HepG2 (cell line): ENCODE results near the gene MAP2K6. TPM values are rescaled to one million over a fixed set of nuclear protein-coding genes. Genes with fewer than 3 reads are reported as not detected.

Experiments used
- ATAC-seq: fragments of 200-7000 bp; cut with Tn5 transposase; 3 replicates; pipeline ENCODE4 v1.9.1; 2020; ENCODE audit warnings: mild to moderate bottlenecking, moderate library complexity
- BruUV-seq: library from RNA; stranded (reverse); fragments of 400-500 nt; replicated peaks from 2 replicates; lab custom pipeline; 2021; lab: Mats Ljungman, UMichigan
- CTCF ChIA-PET: fragments of 300-600 bp; formaldehyde crosslinking; extraction: SDS; loops from one replicate; lab custom pipeline; 2021; ENCODE audit warnings: low total read pairs, inconsistent platforms, low intra/inter-chr PET ratio; lab: Yijun Ruan, JAX
- POLR2A ChIA-PET: fragments of 350-600 bp; sonication (Branson Sonifier 250); formaldehyde crosslinking; loops from one replicate; lab custom pipeline; 2020; ENCODE audit warnings: antibody characterized with exemption, inconsistent platforms; lab: Yijun Ruan, JAX
- DNase-seq: peaks from one replicate; pipeline ENCODE4 v3.0.0-alpha.2; 2015; ENCODE audit warnings: low spot score
- FAIRE-seq: peaks from 3 replicates; lab custom pipeline; 2011; peaks lifted over from hg19 to GRCh38; lab: Jason Lieb, UNC
- H2AFZ ChIP-seq: one replicate; pipeline ENCODE4 v1.6.1; 2011; ENCODE audit warnings: low read length, inconsistent platforms
- H3K27ac ChIP-seq: fragments of 300-600 bp; 3 replicates; pipeline ENCODE4 v1.8.0; 2011; ENCODE audit warnings: mixed run types, mild to moderate bottlenecking, mixed read lengths, low read length, inconsistent platforms; ENCODE audit not compliant: insufficient read depth; ENCODE audit errors: extremely low read length
- H3K27me3 ChIP-seq, 2 experiments: fragments of 200-600 bp in 1 of 2; 2 replicates in 1 of 2; 3 replicates in 1 of 2; pipeline versions ENCODE4 v1.6.0 to v1.8.0; 2011; ENCODE audit warnings: low read length in 2 of 2, mild to moderate bottlenecking in 2 of 2, moderate library complexity in 2 of 2, inconsistent platforms in 1 of 2; ENCODE audit not compliant: insufficient read depth in 2 of 2, control insufficient read depth in 1 of 2
- H3K36me3 ChIP-seq, 2 experiments: fragments of 200-600 bp in 1 of 2; replicated peaks in 1 of 2; 2 replicates in 1 of 2; 3 replicates in 1 of 2; pipeline versions ENCODE4 v1.5.1 to v1.8.0; 2011; ENCODE audit warnings: low read length in 2 of 2, inconsistent platforms in 1 of 2; ENCODE audit not compliant: insufficient read depth in 2 of 2, control insufficient read depth in 1 of 2
- H3K4me1 ChIP-seq: 2 replicates; pipeline ENCODE4 v1.5.1; 2012; ENCODE audit warnings: low read length, inconsistent platforms; ENCODE audit not compliant: insufficient read depth
- H3K4me2 ChIP-seq: 2 replicates; pipeline ENCODE4 v1.6.0; 2011; ENCODE audit warnings: low read depth, low read length, inconsistent platforms
- H3K4me3 ChIP-seq, 3 experiments: fragments of 200-600 bp in 1 of 3; sonication (generic), shearing (Covaris generic) in 1 of 3; replicated peaks in 1 of 3; 2 replicates each; pipeline ENCODE4 v1.5.1; 2011 to 2016; ENCODE audit warnings: low read length in 3 of 3, inconsistent platforms in 2 of 3, low read depth in 2 of 3, mild to moderate bottlenecking in 2 of 3, control low read depth in 1 of 3, mixed read lengths in 1 of 3; ENCODE audit not compliant: insufficient read depth in 1 of 3
- H3K79me2 ChIP-seq: one replicate; pipeline ENCODE4 v1.6.1; 2011; ENCODE audit warnings: low read length, inconsistent platforms; ENCODE audit not compliant: insufficient read depth
- H3K9ac ChIP-seq: 2 replicates; pipeline ENCODE4 v1.6.0; 2011; ENCODE audit warnings: mild to moderate bottlenecking, low read depth, low read length, inconsistent platforms; ENCODE audit not compliant: insufficient read depth
- H3K9me3 ChIP-seq: 2 replicates; pipeline ENCODE4 v1.5.1; 2012; ENCODE audit warnings: mild to moderate bottlenecking, low read length
- H4K20me1 ChIP-seq: 2 replicates; pipeline ENCODE4 v1.6.0; 2011; ENCODE audit warnings: inconsistent platforms, mild to moderate bottlenecking, low read length, moderate library complexity; ENCODE audit not compliant: insufficient read depth
- ARNT ChIP-seq: fragments of 450-650 bp; IDR thresholded peaks from 2 replicates; pipeline ENCODE4 v1.6.1; 2017
- HOXA7 ChIP-seq: sonication (generic); formaldehyde crosslinking; IDR thresholded peaks from 2 replicates; pipeline ENCODE4 v1.8.1; 2022; ENCODE audit warnings: mild to moderate bottlenecking, missing genetic modification reagents, moderate library complexity
- REXO4 ChIP-seq: sonication (generic); formaldehyde crosslinking; IDR thresholded peaks from 2 replicates; pipeline ENCODE4 v1.8.0; 2022; ENCODE audit warnings: missing genetic modification reagents, mild to moderate bottlenecking, borderline replicate concordance
- WGBS: methylation state at CpG from one replicate; pipeline ENCODE4 v1.1.6; 2017; ENCODE audit warnings: low lambda C conversion rate; 5-methylcytosine and 5-hydroxymethylcytosine counted together
- in situ Hi-C: cut with HindIII; loops from 2 replicates; pipeline ENCODE4 v1.10.0; 2017; ENCODE audit warnings: low pct_unique_long_range_greater_than_20kb; ENCODE audit not compliant: extremely low pct_ligation_motif_present
- intact Hi-C: fragments of 100-400 bp; cut with micrococcal nuclease; formaldehyde crosslinking; loops from one replicate; pipeline ENCODE4 v1.10.0; 2022; ENCODE audit not compliant: unreplicated experiment
- polyA plus RNA-seq, 8 experiments: library from polyadenylated mRNA; depleted of rRNA in 3 of 8; stranded (reverse) in 7 of 8; unstranded in 1 of 8; fragments of >200 nt; fragmentation: Illumina TruSeq in 4 of 8; extraction: Trizol in 4 of 8; gene quantifications; 2 replicates each; pipeline versions ENCODE4 v1.2.1 to v1.2.3, GENCODE V29; 2011 to 2016; ENCODE audit warnings: low read depth in 4 of 8, missing spikeins in 1 of 8, mixed read lengths in 1 of 8; ENCODE audit not compliant: insufficient read depth in 1 of 8
- total RNA-seq, 5 experiments: library from RNA; depleted of rRNA; stranded (reverse); fragments of >200 nt; fragmentation: Illumina TruSeq; extraction: Trizol; gene quantifications; 2 replicates each; pipeline ENCODE4 v1.2.3, GENCODE V29; 2016; ENCODE audit warnings: low read depth in 1 of 5
- TF ChIP-seq, protein P1 (sequence below): sonication (generic); formaldehyde crosslinking; IDR thresholded peaks from 2 replicates; pipeline ENCODE4 v1.4.0; 2020; ENCODE audit warnings: missing genetic modification reagents
- TF ChIP-seq, protein P2 (sequence below): sonication (generic); formaldehyde crosslinking; IDR thresholded peaks from 2 replicates; pipeline ENCODE4 v1.5.1; 2020; ENCODE audit warnings: missing genetic modification reagents, mild to moderate bottlenecking, borderline replicate concordance
- TF ChIP-seq, protein P3 (sequence below): sonication (generic); formaldehyde crosslinking; IDR thresholded peaks from 2 replicates; pipeline ENCODE4 v1.8.0; 2022; ENCODE audit warnings: mild to moderate bottlenecking, missing genetic modification reagents
- TF ChIP-seq, protein P4 (sequence below), 2 experiments: IDR thresholded peaks; 2 replicates each; pipeline ENCODE4 v1.6.1; 2011 to 2012; ENCODE audit warnings: low read length in 2 of 2, borderline replicate concordance in 1 of 2, low read depth in 1 of 2, mild to moderate bottlenecking in 1 of 2, moderate library complexity in 1 of 2

MAP2K6 gene
- total and polyA plus RNA-seq, 2 of the 13 experiments (the other 11 are each of a cell fraction or from before 2014, with no cell fraction given) = 5.1 to 33.6 TPM

DNA sequence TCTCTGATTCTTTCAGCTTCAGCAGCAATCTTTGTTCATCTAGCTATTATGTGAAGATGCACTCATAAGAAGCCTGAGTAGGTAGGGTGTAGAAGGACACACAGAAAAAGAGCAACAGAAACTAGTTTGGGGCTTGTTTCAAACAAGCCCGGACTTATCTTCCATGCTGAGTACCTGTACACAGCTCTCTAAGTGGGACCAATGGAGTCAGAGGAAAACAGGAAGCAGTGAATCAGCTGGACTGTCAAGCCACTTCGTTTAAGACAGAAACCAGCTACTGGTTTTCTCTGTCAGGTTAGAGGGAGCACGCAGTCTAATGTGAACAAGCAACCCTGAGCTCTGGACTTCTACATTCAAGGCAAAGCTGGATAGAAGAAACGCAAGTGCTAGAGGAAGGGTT lies 16.0 kb downstream of the MAP2K6 start:
- no peaks in the 10 kb centered on the region for H3K36me3 ChIP-seq
- 80% methylated on average over 4 of the region's 4 CpGs for WGBS
- no peaks in the 10 kb centered on the region for H3K9me3 ChIP-seq
- no TSS peak for BruUV-seq
- ChIA-PET CTCF (no interaction called here), POLR2A (interaction anchor here (0.6 to 1.5 kb wide), 2 partner anchors 16 to 20 kb away, joined by 3 to 5 read pairs; partner anchors contain the start of gene MAP2K6)
- FAIRE-seq (no peak), ATAC-seq (no peak), DNase-seq (no peak)
- H2AFZ ChIP-seq = no peak overlapping the region
- no peak overlapping the region for H3K9ac ChIP-seq
- no peak overlapping the region for H3K27ac ChIP-seq
- intact Hi-C loops (no loop called here), in situ Hi-C loops (no loop called here)
- no peaks in the 10 kb centered on the region for H3K79me2 ChIP-seq
- H4K20me1 ChIP-seq = no peaks in the 10 kb centered on the region
- H3K27me3 ChIP-seq = no peaks in the 10 kb centered on the region
- TF ChIP-seq HOXA7 (CRISPR knock-in tag) (no peak), ARNT (no peak), REXO4 (CRISPR knock-in tag) (no peak)
- TF ChIP-seq, protein P1, sequence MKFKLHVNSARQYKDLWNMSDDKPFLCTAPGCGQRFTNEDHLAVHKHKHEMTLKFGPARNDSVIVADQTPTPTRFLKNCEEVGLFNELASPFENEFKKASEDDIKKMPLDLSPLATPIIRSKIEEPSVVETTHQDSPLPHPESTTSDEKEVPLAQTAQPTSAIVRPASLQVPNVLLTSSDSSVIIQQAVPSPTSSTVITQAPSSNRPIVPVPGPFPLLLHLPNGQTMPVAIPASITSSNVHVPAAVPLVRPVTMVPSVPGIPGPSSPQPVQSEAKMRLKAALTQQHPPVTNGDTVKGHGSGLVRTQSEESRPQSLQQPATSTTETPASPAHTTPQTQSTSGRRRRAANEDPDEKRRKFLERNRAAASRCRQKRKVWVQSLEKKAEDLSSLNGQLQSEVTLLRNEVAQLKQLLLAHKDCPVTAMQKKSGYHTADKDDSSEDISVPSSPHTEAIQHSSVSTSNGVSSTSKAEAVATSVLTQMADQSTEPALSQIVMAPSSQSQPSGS (CRISPR knock-in tag) = no peak
- TF ChIP-seq, protein P2, sequence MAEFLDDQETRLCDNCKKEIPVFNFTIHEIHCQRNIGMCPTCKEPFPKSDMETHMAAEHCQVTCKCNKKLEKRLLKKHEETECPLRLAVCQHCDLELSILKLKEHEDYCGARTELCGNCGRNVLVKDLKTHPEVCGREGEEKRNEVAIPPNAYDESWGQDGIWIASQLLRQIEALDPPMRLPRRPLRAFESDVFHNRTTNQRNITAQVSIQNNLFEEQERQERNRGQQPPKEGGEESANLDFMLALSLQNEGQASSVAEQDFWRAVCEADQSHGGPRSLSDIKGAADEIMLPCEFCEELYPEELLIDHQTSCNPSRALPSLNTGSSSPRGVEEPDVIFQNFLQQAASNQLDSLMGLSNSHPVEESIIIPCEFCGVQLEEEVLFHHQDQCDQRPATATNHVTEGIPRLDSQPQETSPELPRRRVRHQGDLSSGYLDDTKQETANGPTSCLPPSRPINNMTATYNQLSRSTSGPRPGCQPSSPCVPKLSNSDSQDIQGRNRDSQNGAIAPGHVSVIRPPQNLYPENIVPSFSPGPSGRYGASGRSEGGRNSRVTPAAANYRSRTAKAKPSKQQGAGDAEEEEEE (CRISPR knock-in tag) = no peak
- TF ChIP-seq, protein P3, sequence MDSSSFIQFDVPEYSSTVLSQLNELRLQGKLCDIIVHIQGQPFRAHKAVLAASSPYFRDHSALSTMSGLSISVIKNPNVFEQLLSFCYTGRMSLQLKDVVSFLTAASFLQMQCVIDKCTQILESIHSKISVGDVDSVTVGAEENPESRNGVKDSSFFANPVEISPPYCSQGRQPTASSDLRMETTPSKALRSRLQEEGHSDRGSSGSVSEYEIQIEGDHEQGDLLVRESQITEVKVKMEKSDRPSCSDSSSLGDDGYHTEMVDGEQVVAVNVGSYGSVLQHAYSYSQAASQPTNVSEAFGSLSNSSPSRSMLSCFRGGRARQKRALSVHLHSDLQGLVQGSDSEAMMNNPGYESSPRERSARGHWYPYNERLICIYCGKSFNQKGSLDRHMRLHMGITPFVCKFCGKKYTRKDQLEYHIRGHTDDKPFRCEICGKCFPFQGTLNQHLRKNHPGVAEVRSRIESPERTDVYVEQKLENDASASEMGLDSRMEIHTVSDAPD (CRISPR knock-in tag) = no peak
- TF ChIP-seq, protein P4, sequence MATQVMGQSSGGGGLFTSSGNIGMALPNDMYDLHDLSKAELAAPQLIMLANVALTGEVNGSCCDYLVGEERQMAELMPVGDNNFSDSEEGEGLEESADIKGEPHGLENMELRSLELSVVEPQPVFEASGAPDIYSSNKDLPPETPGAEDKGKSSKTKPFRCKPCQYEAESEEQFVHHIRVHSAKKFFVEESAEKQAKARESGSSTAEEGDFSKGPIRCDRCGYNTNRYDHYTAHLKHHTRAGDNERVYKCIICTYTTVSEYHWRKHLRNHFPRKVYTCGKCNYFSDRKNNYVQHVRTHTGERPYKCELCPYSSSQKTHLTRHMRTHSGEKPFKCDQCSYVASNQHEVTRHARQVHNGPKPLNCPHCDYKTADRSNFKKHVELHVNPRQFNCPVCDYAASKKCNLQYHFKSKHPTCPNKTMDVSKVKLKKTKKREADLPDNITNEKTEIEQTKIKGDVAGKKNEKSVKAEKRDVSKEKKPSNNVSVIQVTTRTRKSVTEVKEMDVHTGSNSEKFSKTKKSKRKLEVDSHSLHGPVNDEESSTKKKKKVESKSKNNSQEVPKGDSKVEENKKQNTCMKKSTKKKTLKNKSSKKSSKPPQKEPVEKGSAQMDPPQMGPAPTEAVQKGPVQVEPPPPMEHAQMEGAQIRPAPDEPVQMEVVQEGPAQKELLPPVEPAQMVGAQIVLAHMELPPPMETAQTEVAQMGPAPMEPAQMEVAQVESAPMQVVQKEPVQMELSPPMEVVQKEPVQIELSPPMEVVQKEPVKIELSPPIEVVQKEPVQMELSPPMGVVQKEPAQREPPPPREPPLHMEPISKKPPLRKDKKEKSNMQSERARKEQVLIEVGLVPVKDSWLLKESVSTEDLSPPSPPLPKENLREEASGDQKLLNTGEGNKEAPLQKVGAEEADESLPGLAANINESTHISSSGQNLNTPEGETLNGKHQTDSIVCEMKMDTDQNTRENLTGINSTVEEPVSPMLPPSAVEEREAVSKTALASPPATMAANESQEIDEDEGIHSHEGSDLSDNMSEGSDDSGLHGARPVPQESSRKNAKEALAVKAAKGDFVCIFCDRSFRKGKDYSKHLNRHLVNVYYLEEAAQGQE (IDR thresholded peaks at IDR 0.05; ENCODE audit: borderline replicate concordance in 1 of 2, low read depth in 1 of 2, low read length in 2 of 2) = no peak
- no peak overlapping the region for H3K4me2 ChIP-seq
- no peak overlapping the region for H3K4me3 ChIP-seq
- no peaks in the 10 kb centered on the region for H3K4me1 ChIP-seq
